ENCODE measurements around the gene UPF1.
"Not testable (repeated sequence)": the region's sequence is repeated elsewhere in the genome, so short reads cannot be mapped to it uniquely, and the experiment has no call there.

UPF1 gene

GRCh38 chr19:18896421-18896841 is 64.7 kb downstream of the UPF1 start:
- peak in 35 of 51 donors; percentile 8 to 67 (median 46) for DNase-seq

- DNase-seq, result no peak
Measured at GRCh38 chr19:18897094-18898029, 65.6 kb downstream of the UPF1 start.

GRCh38 chr19:18898081-18898606 is 66.4 kb downstream of the UPF1 start:
- peak in 6 of 51 donors; percentile 7 to 47 (median 24) for DNase-seq

GRCh38 chr19:18898607-18899408 is 67.0 kb downstream of the UPF1 start:
- DNase-seq, result no peak

- DNase-seq, result no peak
Measured at GRCh38 chr19:18899624-18900560, 68.1 kb downstream of the UPF1 start.

- DNase-seq, result no peak
Measured at GRCh38 chr19:18900700-18901481, 69.1 kb downstream of the UPF1 start.

GRCh38 chr19:18901491-18901890 is 69.7 kb downstream of the UPF1 start:
- no peak for DNase-seq

- not testable (repeated sequence) for DNase-seq
Measured at GRCh38 chr19:18902519-18902918, 70.8 kb downstream of the UPF1 start.

GRCh38 chr19:18903156-18904037 is 71.6 kb downstream of the UPF1 start:
- no peak for DNase-seq

- peak in 42 of 51 donors; percentile 6 to 92 (median 66) for DNase-seq
Measured at GRCh38 chr19:18904334-18905057, 72.7 kb downstream of the UPF1 start.

GRCh38 chr19:18905058-18905456 is 73.3 kb downstream of the UPF1 start:
- no peak for DNase-seq

GRCh38 chr19:18905513-18906236 is 73.9 kb downstream of the UPF1 start:
- peak in 1 of 51 donors; percentile 60 for DNase-seq

GRCh38 chr19:18906605-18907519 is 75.1 kb downstream of the UPF1 start:
- peak in 49 of 51 donors; percentile 26 to 96 (median 78) for DNase-seq

- DNase-seq, result peak in 19 of 51 donors; percentile 8 to 65 (median 35)
Measured at GRCh38 chr19:18908917-18909619, 77.3 kb downstream of the UPF1 start.

- no peak for DNase-seq
Measured at GRCh38 chr19:18910010-18910409, 78.3 kb downstream of the UPF1 start.

Measured in hypothalamus (tissue), 51 donors.